ENCODE data around the gene DDX27. TPM values are rescaled to one million over a fixed set of nuclear protein-coding genes. Genes with fewer than 3 reads are reported as not detected.

DDX27 gene
- total and polyA plus RNA-seq, 4 donors: 16.3 to 32.3 (median 24.9) TPM

DNA sequence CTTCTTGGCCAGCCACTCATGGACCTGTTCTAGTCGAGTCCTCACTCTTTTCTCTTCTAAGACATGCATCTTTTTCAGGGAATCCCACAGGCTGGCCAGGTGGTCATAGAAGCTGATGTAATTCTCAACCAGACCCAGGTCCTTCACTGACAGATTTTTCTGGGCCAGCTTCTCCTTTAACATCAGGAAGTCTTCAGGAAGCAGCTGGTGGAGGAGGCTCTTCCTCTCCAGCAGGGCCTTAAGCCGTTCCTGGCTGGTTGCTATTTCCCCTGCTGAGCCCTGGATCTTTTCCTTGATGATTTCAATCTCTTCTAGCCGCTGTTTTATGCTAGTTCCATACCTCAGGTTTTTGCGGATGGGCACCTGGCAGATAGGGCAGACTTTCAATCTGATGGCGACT is 28.6 kb downstream of the DDX27 start:
- DNase-seq (no peak), ATAC-seq (ENCODE audit: low FRiP score) (no peak)
- intact Hi-C loops (cut with DNase I): no loop called here
- Histone ChIP-seq H3K27me3 (ENCODE audit: control insufficient read depth in 1 of 2, insufficient read depth in 2 of 2, low read length in 1 of 2) (no peaks in the 10 kb centered on the region), H3K27ac (ENCODE audit: low read depth in 1 of 2, low read length in 2 of 2) (no peak overlapping the region), H3K4me3 (ENCODE audit: low read length in 2 of 2) (no peak overlapping the region), H3K36me3 (ENCODE audit: control insufficient read depth in 1 of 2, insufficient read depth in 2 of 2, low read length in 1 of 2) (peaks cover 4 to 20% of the 10 kb centered on the region in 2 donors), H3K4me1 (ENCODE audit: control insufficient read depth in 1 of 2, insufficient read depth in 2 of 2, low read length in 2 of 2) (no peaks in the 10 kb centered on the region), H3K9me3 (ENCODE audit: control insufficient read depth, low read length) (no peaks in the 10 kb centered on the region)
- WGBS, 2 donors: 77% methylated on average over 5 of the region's 5 CpGs

DNA sequence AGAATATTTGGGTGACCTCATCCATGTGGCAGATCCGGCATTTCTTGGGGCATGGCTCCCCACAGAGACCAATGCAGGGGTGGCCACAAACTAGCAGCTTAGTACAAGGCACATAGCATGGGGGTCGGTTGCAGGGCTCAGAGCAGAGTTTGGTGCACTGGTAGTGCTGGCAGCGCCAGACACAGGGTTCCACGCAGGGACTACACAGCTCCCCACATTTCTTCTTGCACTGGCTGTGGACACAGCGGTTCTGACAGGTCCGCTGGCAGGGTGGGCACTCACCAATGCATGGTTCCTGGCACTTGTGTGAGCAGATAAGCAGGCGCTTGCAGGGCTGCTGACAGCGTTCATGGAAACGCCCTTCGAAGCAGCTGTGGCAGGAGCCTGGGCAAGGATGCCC is 29.1 kb downstream of the DDX27 start:
- Histone ChIP-seq H3K4me3 (ENCODE audit: low read length in 2 of 2) (no peak overlapping the region), H3K36me3 (ENCODE audit: control insufficient read depth in 1 of 2, insufficient read depth in 2 of 2, low read length in 1 of 2) (peaks cover 4 to 22% of the 10 kb centered on the region in 2 donors), H3K9me3 (ENCODE audit: control insufficient read depth, low read length) (no peaks in the 10 kb centered on the region), H3K4me1 (ENCODE audit: control insufficient read depth in 1 of 2, insufficient read depth in 2 of 2, low read length in 2 of 2) (no peaks in the 10 kb centered on the region), H3K27me3 (ENCODE audit: control insufficient read depth in 1 of 2, insufficient read depth in 2 of 2, low read length in 1 of 2) (no peaks in the 10 kb centered on the region), H3K27ac (ENCODE audit: low read depth in 1 of 2, low read length in 2 of 2) (no peak overlapping the region)
- WGBS, 2 donors: 84 to 86% methylated on average over 10 of the region's 10 CpGs
- ATAC-seq (ENCODE audit: low FRiP score): no peak
- no peak for DNase-seq
- intact Hi-C loops (cut with DNase I): no loop called here

DNA sequence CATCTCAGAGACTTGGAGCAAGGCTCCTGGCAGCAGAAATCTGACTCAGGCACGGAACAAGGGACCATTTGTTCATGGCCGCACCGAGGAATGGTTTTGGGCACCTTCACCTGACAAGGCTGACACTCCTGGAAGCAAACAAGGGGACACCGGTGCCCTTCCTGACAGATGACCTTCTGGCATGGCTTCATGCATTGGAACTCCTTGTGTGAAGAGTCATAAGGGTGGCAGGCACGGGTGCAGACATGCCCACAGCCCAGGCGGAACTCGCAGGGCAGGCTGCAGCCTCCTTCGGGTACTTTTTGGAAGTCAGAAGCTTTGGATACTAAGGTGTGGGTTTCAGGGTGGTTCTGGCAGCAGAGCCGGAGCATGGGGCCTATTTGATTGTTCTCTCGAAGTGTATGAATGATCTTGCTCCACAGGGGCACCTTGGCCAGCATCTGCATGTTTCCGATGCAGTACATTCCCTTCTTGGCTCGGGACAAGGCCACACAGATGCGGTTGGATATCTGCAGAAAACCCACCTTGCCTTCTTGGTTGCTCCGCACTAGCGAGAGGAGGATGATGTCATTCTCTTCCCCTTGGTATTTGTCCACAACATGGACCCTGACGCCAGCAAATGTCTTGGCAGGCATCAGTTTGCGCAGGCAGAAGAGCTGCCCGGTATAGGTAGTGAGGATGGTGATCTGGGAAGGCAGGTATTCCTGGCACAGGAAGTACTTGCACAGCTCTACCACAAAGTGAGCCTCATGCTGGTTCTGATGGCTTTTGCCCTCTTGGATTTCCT is 29.9 kb downstream of the DDX27 start:
- WGBS, 2 donors: 82 to 84% methylated on average over 18 of the region's 18 CpGs
- ATAC-seq (ENCODE audit: low FRiP score): no peak
- Histone ChIP-seq H3K9me3 (ENCODE audit: control insufficient read depth, low read length) (no peaks in the 10 kb centered on the region), H3K4me1 (ENCODE audit: control insufficient read depth in 1 of 2, insufficient read depth in 2 of 2, low read length in 2 of 2) (no peaks in the 10 kb centered on the region), H3K36me3 (ENCODE audit: control insufficient read depth in 1 of 2, insufficient read depth in 2 of 2, low read length in 1 of 2) (peaks cover 4 to 25% of the 10 kb centered on the region in 2 donors), H3K27ac (ENCODE audit: low read depth in 1 of 2, low read length in 2 of 2) (no peak overlapping the region), H3K4me3 (ENCODE audit: low read length in 2 of 2) (no peak overlapping the region), H3K27me3 (ENCODE audit: control insufficient read depth in 1 of 2, insufficient read depth in 2 of 2, low read length in 1 of 2) (no peaks in the 10 kb centered on the region)
- no peak for DNase-seq
- intact Hi-C loops (cut with DNase I): no loop called here

DNA sequence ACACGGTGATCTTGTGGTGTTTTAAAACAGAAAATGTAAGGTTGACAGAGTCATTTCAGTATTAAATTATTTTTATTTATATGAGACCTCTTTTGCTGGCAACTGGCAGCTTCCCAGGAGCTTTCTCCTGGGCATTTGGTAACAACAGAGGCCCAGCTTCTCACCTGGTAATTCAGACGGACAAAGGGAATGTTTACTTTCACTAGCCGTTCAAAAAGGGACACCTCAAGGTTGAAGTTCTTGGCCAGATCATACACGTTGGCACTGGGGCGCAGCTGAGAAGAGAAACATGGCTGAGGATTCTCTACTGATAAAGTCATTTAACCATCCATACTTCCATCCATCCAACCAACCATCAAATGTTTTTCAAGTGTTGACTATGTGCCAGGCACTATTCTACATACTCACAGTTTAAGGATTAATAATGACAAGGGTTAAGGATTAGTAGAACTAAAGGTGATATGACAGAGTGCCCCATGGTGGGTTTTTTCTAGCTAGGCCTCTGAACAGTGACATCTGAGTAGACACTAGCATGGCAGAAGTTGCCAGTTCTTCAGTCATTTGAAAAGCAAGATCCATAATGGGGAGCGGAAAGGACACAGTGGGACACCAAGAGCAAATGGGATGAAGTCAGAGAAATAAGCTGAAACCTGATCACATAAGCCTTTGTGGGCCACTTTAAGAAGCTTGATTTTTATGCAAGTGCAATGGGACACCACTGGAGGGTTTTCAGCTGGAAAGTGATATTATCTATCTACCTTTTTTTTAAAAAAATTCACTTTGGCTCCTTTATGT is 33.5 kb downstream of the DDX27 start:
- Histone ChIP-seq H3K4me1 (ENCODE audit: control insufficient read depth in 1 of 2, insufficient read depth in 2 of 2, low read length in 2 of 2) (no peaks in the 10 kb centered on the region), H3K27ac (ENCODE audit: low read depth in 1 of 2, low read length in 2 of 2) (no peak overlapping the region), H3K36me3 (ENCODE audit: control insufficient read depth in 1 of 2, insufficient read depth in 2 of 2, low read length in 1 of 2) (peaks cover 8 to 30% of the 10 kb centered on the region in 2 donors), H3K9me3 (ENCODE audit: control insufficient read depth, low read length) (no peaks in the 10 kb centered on the region), H3K4me3 (ENCODE audit: low read length in 2 of 2) (no peak overlapping the region), H3K27me3 (ENCODE audit: control insufficient read depth in 1 of 2, insufficient read depth in 2 of 2, low read length in 1 of 2) (no peaks in the 10 kb centered on the region)
- ATAC-seq (ENCODE audit: low FRiP score): no peak
- WGBS, 2 donors: 76 to 77% methylated on average over 6 of the region's 6 CpGs
- no peak for DNase-seq
- intact Hi-C loops (cut with DNase I): no loop called here

DNA sequence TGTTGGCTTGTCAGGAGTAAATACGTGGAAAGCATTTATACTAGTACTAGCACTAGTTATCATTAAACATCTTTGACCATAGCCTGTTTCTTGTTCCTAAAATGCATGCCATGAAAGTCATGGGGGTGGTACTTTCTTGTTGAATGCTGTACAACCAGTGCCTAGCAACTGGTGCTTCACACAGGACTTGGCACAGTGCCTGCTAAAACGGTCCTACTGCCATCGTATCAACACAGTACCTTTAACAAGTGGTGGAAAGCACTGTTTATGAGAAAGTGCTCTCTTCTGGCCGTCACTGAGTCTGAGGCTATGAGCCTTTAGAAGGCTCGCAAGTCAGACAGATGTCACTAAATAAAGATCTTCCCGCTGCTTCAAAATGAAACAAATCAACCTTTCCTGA is 37.0 kb downstream of the DDX27 start:
- ATAC-seq (ENCODE audit: low FRiP score) (no peak), DNase-seq (no peak)
- intact Hi-C loops (cut with DNase I): no loop called here
- Histone ChIP-seq H3K9me3 (ENCODE audit: control insufficient read depth, low read length) (no peaks in the 10 kb centered on the region), H3K36me3 (ENCODE audit: control insufficient read depth in 1 of 2, insufficient read depth in 2 of 2, low read length in 1 of 2) (peaks cover 4 to 28% of the 10 kb centered on the region in 2 donors), H3K4me1 (ENCODE audit: control insufficient read depth in 1 of 2, insufficient read depth in 2 of 2, low read length in 2 of 2) (no peaks in the 10 kb centered on the region), H3K27ac (ENCODE audit: low read depth in 1 of 2, low read length in 2 of 2) (no peak overlapping the region), H3K4me3 (ENCODE audit: low read length in 2 of 2) (no peak overlapping the region), H3K27me3 (ENCODE audit: control insufficient read depth in 1 of 2, insufficient read depth in 2 of 2, low read length in 1 of 2) (no peaks in the 10 kb centered on the region)
- 57 to 59% methylated on average over 6 of the region's 6 CpGs for WGBS, 2 donors

DNA sequence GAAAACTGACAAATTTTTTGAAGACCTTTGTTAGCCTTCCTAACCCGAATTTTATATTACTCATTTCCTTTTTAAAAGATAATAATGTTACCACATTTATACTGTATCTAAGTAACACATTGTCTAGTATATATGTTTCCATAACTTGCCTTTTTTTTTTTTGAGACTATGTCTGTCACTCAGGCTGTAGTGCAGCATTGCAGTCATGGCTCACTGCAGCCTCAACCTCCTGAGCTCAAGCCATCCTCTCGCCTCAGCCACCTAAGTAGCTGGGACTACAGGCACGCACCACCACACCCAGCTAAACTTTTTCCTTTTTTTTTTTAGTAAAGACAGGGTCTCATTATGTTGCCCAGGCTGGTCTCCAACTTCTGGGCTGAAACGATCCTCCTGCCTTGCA is 40.1 kb downstream of the DDX27 start:
- no peak overlapping the region for H3K27ac ChIP-seq (ENCODE audit: low read depth in 1 of 2, low read length in 2 of 2)
- WGBS, 2 donors: 73 to 84% methylated on average over 4 of the region's 4 CpGs
- peaks cover 9 to 20% of the 10 kb centered on the region in 2 donors for H3K36me3 ChIP-seq (ENCODE audit: control insufficient read depth in 1 of 2, insufficient read depth in 2 of 2, low read length in 1 of 2)
- H3K4me1 ChIP-seq (ENCODE audit: control insufficient read depth in 1 of 2, insufficient read depth in 2 of 2, low read length in 2 of 2): no peaks in the 10 kb centered on the region
- no peak overlapping the region for H3K4me3 ChIP-seq (ENCODE audit: low read length in 2 of 2)
- no peaks in the 10 kb centered on the region for H3K9me3 ChIP-seq (ENCODE audit: control insufficient read depth, low read length)
- intact Hi-C loops (cut with DNase I): no loop called here
- ATAC-seq (ENCODE audit: low FRiP score) (no peak), DNase-seq (no peak)
- no peaks in the 10 kb centered on the region for H3K27me3 ChIP-seq (ENCODE audit: control insufficient read depth in 1 of 2, insufficient read depth in 2 of 2, low read length in 1 of 2)

DNA sequence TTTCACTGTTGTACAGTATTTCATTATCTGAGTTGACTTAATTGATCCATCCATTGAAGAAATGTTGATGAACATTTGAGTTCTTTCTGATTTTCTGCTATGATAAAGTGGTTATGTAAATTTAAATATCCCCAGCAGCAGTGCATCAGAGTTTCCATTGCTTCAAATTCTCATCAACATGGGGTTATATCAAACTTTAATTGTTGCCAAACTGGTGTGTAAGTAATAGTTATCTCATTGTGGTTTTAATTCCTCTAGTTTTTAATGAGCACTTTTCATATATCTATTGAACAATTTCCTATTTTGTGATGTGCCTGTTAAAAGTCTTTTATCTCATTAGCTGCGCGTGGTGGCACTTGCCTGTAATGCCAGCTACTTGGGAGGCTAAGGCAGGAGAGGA is 40.6 kb downstream of the DDX27 start:
- Histone ChIP-seq H3K9me3 (ENCODE audit: control insufficient read depth, low read length) (no peaks in the 10 kb centered on the region), H3K27me3 (ENCODE audit: control insufficient read depth in 1 of 2, insufficient read depth in 2 of 2, low read length in 1 of 2) (no peaks in the 10 kb centered on the region), H3K4me1 (ENCODE audit: control insufficient read depth in 1 of 2, insufficient read depth in 2 of 2, low read length in 2 of 2) (no peaks in the 10 kb centered on the region), H3K4me3 (ENCODE audit: low read length in 2 of 2) (no peak overlapping the region), H3K36me3 (ENCODE audit: control insufficient read depth in 1 of 2, insufficient read depth in 2 of 2, low read length in 1 of 2) (peaks cover 9 to 23% of the 10 kb centered on the region in 2 donors), H3K27ac (ENCODE audit: low read depth in 1 of 2, low read length in 2 of 2) (no peak overlapping the region)
- ATAC-seq (ENCODE audit: low FRiP score) (no peak), DNase-seq (no peak)
- WGBS, 2 donors: 94 to 96% methylated on average over 2 of the region's 2 CpGs
- intact Hi-C loops (cut with DNase I): no loop called here

DNA sequence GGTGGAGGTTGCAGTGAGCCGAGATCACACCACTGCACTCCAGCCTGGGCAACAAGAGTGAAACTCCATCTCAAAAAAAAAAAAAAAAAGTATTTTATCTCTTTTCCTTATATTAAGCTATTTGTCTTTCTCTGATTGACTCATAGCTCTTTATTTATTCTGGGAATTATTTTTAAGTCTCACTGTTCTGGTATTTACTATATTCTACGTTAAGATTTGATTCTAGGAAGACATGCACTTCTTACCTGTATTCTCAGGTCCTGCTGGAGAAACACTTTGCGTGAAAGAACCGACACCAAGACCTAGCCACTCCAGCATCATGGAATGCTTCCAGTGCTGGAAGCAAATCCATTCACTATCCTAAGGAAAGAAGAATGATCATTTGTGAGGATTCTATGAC is 41.0 kb downstream of the DDX27 start:
- DNase-seq: no peak
- Histone ChIP-seq H3K27me3 (ENCODE audit: control insufficient read depth in 1 of 2, insufficient read depth in 2 of 2, low read length in 1 of 2) (no peaks in the 10 kb centered on the region), H3K4me1 (ENCODE audit: control insufficient read depth in 1 of 2, insufficient read depth in 2 of 2, low read length in 2 of 2) (no peaks in the 10 kb centered on the region), H3K4me3 (ENCODE audit: low read length in 2 of 2) (no peak overlapping the region), H3K36me3 (ENCODE audit: control insufficient read depth in 1 of 2, insufficient read depth in 2 of 2, low read length in 1 of 2) (peaks cover 10 to 24% of the 10 kb centered on the region in 2 donors), H3K9me3 (ENCODE audit: control insufficient read depth, low read length) (no peaks in the 10 kb centered on the region), H3K27ac (ENCODE audit: low read depth in 1 of 2, low read length in 2 of 2) (no peak overlapping the region)
- 73 to 75% methylated on average over 4 of the region's 4 CpGs for WGBS, 2 donors
- intact Hi-C loops (cut with DNase I): no loop called here
- no peak for ATAC-seq (ENCODE audit: low FRiP score)

DNA sequence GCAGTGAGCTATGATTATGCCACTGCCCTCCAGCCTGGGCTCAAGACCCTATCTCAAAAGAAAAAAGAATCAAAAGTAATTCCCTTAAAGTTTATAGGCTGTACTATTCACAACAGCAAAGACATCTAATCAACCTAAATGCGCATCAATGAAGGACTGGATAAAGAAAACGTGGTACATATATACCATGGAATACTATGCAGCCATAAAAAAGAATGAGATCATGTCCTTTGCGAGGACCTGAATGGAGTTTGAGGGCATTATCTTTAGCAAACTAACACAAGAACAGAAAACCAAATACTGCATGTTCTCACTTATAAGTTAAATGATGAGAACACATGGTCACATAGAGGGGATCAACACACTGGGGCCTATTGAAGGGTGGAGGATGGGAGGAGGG is 42.0 kb downstream of the DDX27 start:
- intact Hi-C loops (cut with DNase I): no loop called here
- 98% methylated on average over 3 of the region's 3 CpGs for WGBS, 2 donors
- Histone ChIP-seq H3K27me3 (ENCODE audit: control insufficient read depth in 1 of 2, insufficient read depth in 2 of 2, low read length in 1 of 2) (no peaks in the 10 kb centered on the region), H3K4me3 (ENCODE audit: low read length in 2 of 2) (no peak overlapping the region), H3K36me3 (ENCODE audit: control insufficient read depth in 1 of 2, insufficient read depth in 2 of 2, low read length in 1 of 2) (peaks cover 7 to 24% of the 10 kb centered on the region in 2 donors), H3K27ac (ENCODE audit: low read depth in 1 of 2, low read length in 2 of 2) (no peak overlapping the region), H3K4me1 (ENCODE audit: control insufficient read depth in 1 of 2, insufficient read depth in 2 of 2, low read length in 2 of 2) (no peaks in the 10 kb centered on the region), H3K9me3 (ENCODE audit: control insufficient read depth, low read length) (no peaks in the 10 kb centered on the region)
- DNase-seq (no peak), ATAC-seq (ENCODE audit: low FRiP score) (no peak)
